Stimulated activated CD4-positive, alpha-beta T cell treated with anti-CD3 and anti-CD28 coated beads, Interleukin-1b, Interleukin-23, amount 100 ng/mL, for 24 hours (primary cell): ENCODE measurements around the gene SPRY4.
"Not testable (repeated sequence)": the region's sequence is repeated elsewhere in the genome, so short reads cannot be mapped to it uniquely, and the experiment has no call there.

Experiments
- DNase-seq, 4 experiments: peaks; one replicate each; pipeline ENCODE4 v3.0.0-alpha.2; 2020; ENCODE audit warnings: low read depth in 4 of 4, low spot score in 1 of 4

SPRY4 gene, protein sequence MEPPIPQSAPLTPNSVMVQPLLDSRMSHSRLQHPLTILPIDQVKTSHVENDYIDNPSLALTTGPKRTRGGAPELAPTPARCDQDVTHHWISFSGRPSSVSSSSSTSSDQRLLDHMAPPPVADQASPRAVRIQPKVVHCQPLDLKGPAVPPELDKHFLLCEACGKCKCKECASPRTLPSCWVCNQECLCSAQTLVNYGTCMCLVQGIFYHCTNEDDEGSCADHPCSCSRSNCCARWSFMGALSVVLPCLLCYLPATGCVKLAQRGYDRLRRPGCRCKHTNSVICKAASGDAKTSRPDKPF

DNA sequence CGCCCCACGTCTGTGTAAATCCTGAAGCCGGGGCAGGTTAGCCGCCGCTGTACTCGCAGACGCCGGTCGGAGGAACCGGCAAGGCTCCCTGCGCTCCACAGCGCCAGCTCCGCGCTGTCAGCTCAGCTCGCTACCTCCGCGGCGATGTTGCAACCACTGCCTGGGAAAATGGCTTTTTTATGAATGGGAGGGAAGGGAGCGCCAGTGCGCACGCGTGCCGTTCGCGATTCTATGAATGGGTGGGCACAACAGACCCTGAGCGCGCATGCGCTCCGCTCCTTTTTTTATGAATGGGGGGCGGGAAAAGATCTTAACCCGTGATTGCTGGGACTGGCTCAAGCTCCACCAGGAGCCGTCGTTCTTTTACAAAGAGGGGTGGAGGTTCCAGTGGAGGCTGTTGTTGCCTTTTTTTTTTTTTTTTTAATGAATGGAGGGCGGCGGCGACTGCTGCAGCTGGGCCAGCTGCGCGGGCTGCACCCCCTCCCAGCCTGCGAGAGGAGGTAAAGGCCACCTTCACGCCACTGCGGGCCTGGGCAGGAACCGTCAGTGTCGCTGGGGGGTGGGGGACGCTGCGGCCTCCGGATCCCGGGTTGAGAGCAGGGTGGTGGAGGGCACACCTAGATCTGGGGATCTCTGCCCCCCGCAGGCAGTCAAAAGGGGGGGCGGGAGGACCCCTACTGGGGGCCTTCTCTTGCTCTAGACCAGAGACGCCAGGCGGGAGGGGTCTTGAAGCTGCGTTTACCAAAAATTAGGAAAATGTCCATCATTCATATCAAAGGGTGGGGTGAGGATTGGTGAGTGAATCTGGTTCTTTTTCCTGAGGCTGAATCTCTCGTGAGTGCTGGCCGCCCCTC lies at the start of gene SPRY4:
Gene SPRY4 (minus strand): TSS at position 151 of the 854 bp plus-strand sequence. CDS start 9,913 bp downstream, outside the sequence.
- DNase-seq: peak; percentile 65 to 82 (median 78)

DNA sequence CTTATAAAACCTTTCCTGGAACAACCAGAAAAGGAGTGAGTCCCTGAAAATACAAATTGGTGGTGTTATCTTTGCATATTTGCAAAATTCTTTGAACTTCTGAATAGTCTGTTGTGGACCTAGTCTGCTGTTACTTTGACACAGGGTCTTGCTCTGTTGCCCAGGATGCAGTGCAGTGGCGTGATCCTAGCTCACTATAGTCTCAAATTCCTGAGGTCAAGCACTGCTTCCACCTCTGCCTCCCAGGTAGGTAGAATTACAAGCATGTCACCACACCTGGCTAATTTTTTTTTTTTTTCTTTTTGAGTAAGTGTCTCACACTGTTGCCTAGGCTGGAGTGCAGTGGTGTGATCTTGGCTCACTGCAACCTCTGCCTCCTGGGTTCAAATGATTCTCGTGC lies 43.7 kb upstream of the SPRY4 start:
- DNase-seq: no peak

DNA sequence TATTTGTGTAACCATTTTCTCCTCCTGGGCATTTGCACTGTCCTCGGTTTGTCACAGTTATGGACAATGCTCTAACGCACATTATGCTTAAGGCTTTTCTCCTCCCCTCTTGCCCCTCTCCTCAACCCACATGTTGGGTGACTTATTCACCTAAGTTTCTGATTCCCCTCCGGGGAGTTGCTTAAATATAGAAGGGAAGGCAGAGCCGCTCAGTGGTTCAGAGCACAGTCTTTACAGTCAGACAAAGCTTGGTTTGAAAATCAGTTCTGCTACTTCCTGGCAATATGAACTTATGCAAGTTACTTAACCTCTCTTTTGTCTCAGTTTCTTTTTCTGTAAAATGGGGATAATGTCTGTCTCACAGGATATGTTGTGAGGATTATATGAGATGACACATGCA lies 41.2 kb upstream of the SPRY4 start:
- no peak for DNase-seq

DNA sequence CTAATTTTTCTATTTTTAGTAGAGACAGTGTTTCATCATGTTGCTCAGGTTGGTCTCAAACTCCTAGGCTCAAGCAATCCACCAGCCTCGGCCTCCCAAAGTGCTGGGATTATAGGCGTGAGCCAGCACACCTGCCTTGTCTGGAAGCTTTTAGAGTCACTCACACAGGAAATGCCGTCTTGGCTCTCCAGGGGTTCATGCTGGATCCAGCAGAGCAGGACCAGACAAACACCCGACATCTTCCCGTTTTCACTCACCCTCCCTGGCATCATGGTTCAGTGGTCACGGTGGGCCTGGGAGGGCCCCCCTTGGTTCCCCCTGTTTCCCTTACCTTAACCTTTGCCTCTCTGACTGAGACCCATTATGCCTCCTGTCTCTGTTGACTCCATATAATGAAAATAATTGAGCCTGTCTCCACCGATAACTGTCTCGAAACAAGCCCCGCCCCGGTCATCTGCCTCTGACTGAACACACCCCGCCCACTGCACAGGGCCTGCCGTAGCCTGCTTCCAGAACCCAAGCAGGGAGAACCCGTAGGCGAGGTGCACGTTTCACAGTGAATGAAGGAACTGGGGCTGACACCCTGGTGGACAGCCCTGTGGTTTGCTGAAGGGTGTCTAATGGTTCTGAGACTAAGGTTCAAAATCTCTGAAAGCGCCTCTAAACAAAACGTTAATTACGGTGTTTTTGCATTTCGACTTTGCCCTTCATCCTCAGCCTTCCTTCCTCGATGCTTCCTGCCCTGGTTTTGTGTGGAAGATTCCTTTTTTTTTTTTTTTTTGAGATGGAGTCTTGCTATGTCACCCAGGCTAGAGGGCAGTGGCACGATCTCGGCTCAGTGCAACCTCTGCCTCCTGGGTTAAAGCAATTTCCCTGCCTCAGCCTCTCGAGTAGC lies 39.7 kb upstream of the SPRY4 start:
- no peak for DNase-seq

DNA sequence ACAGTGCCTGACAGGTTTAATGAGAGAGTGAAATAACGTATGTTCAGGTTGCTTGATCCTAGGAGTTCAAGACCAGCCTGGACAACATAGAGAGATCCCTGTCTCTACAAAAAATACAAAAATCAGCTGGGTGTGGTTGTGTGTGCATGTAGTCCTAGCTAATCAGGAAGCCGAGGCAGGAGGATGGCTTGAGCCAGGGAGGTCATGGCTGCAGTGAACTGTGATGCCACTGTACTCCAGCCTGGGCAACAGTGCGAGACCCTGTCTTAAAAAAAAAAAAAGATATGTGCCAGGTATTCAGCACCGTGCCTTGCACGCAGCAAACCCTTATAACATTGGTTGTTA lies 38.8 kb upstream of the SPRY4 start:
- no peak for DNase-seq

DNA sequence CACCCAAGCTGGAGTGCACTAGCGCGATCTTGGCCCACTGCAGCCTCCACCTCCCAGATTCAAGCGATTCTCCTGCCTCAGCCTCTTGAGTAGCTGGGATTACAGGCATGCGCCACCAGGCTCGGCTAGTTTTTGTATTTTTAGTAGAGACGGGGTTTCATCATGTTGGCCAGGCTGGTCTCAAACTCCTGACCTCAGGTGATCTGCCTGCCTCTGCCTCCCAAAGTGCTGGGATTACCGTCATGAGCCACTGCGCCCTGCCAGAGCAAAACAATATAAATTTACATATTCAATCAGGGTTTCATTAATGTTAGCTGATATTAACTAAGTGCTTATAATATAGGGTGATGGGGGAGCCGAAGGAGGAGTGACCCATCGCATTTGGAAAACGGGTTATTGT lies 37.4 kb upstream of the SPRY4 start:
- DNase-seq: not testable (repeated sequence)

DNA sequence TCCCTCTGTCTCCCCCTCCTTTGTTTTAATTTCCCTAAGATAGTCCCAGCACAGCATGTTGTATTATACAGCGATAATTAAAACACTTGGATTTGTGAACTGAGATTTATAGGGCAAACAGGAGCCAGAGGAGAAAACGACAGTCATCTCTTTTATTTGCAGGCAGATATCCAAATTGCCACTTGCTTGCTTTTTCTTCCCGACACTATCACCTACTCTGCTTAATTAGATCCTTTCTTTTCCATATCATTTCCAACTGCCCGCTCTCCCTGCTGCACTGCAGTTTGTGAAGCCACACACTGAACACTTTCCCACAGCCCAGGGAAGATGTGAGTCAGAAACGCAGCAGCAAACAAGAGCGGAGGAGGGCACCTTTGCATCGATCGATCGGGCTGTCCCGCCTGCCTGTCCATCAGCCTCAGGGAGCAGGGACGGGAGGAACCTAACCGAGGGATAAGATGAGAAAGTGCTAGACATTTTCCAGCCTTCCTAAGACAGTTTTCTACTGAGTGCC lies 35.8 kb upstream of the SPRY4 start:
- DNase-seq: no peak

DNA sequence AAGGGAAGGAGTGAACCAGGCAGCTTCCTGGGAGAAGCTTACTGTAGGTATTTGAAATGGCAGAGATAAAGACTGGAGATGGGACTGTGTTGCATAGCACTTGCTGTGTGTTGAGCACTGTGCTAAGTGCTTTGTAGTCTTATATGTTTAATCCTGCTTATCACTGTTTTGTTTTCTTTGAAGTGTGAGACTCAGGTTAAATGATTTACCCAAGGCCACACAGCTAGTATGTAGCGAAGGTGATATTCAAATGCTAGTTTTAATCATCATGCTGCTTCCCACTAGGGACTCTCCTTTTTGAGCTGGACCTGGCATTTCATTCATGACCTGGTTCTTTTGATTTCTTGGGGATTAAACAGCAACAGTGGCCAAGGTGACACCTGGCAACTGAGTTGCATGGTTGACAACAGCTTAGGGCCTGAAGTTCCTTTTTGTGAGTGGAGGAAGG lies 35.3 kb upstream of the SPRY4 start:
- DNase-seq: no peak

DNA sequence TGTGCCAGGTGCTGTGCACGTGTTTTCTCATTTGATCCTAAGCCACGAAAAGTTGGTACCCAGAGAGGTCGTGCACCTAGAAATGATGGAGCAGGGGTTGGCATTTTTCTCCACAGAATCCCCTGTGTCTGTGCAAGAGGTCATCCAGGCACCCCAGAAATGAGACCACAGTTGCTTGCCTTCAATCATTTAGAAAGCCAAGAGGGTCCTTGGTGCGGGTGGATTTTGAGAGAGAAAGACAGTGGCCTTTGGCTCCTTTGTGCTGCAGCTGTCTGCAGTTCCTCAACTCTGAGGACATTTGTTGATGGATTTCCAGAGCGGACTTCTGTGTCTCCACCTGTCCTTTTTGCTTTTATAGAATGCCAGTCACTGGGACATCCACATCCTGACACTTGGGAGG lies 33.8 kb upstream of the SPRY4 start:
- no peak for DNase-seq

DNA sequence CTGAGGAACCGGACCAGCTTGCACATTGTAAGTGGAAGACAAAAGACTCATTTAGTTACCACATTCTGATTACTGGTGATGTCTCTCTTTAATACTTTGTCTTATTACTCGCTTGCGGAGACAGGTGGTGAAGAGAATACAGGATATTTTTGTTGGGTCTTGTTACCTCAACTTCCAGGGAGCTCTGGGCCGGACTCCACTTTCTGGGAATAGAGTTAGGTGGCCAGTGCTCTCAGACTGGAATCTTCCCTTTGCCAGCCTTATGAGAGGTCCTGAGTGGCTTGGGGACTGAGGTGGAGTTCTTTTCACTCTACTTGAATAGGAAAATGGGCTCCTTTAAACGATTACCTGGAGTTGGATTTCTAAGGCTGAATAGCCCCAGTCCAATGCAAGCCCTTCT lies 33.3 kb upstream of the SPRY4 start:
- DNase-seq: no peak

DNA sequence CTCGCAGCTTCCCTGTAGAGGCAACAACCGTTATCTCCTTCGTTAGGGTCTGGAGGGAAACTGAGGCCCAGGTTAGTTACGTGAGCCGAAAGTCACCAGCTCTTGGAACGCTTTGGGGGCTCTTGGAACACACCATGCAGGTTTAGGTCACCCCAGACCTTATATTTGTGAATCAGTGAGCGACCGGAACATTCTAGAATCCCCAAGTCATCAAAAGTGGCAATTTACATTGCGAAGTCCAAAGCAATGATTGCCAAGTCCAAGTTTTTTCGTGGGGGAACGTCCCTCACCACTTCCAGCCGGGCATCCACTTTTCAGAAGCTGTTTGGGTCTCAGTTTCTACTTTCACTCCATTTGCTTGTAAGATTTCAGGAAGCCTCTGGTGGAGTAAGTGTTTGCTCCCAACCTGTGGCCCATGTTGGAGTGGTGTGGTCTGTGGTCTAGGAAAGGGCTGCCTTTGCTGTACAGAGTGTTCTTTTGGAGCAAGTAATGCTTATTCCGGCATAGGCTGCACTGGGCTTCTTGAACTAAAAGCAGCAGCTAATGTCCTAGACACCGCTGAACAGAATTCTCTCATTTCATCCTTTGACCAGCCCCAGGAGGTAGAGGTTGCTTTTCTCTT lies 32.8 kb upstream of the SPRY4 start:
- peak in 1 of 4 experiments; percentile 4 for DNase-seq

DNA sequence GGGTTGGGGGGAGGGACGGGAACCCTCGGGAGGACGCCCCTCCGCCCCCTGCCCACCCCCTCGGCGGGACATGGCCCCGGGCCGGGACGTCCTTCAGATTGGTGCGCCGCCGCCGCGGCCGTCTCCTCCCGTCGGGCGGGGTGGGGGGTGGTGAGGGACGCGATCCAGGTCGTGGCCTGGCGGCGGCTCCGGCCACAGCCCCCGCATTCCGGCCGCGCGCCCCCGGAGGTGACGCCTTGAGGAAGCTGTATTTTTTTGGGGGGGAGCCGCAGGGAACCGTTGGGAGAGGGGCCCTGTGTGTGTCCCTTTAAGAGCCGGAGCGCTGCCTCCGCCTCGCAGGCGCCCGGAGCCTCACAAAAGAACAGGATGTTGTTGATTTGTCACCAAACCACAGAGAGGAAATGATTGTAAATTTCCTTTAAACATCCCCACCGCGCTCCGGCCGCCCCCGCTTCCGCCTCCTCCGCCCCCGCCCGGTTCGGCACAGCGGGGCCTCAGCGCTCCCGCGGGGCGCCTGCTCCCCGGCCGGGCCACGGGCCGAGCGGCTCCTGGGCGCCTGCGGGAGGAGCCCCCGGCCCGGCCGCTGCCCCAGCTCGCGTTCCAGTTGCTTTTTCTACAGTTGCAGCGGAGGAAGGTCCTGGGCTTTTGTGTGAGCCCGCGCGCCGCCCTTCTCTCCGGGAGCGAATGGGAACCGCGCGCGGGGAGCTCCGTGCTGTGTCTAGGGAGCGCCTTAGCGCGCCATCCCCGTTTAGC lies 32.1 kb upstream of the SPRY4 start:
- peak; percentile 76 to 87 (median 81) for DNase-seq

DNA sequence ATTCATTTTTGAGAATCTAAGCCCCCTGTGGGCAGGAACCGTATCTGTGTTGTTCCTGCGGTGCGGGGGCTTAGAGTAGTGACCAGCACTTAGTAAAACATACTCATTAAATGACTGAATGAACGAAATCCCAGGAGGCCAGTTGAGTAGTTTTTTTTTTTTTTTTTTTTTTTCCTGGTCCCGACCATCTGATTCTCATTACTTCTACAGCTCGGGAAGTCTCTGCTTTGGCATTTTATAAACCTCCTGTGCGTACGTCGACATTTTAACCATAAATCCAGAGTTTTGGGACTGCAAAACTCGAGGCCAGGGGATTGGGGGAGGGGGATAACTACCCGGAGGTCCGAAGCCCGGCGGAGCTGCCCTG lies 31.5 kb upstream of the SPRY4 start:
- DNase-seq: no peak

DNA sequence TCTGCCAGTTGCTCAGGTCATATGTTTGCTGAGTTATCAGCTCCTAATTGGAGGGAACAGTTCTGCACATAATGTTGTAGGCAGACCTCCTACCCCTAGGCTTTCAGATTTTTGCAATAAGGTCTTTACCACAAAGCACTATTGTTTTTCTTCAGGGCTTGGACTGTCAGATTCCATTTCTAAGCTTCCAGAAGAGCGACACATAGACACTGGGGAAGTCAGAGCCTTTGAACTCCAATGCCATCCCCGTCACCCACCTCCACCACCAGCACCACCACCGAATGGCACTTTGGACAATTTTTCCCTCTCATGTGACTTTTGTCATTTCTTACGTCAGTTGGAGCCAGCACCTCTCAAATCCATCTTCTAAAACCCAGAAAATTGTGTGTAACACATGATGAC lies 28.3 kb upstream of the SPRY4 start:
- DNase-seq: no peak

DNA sequence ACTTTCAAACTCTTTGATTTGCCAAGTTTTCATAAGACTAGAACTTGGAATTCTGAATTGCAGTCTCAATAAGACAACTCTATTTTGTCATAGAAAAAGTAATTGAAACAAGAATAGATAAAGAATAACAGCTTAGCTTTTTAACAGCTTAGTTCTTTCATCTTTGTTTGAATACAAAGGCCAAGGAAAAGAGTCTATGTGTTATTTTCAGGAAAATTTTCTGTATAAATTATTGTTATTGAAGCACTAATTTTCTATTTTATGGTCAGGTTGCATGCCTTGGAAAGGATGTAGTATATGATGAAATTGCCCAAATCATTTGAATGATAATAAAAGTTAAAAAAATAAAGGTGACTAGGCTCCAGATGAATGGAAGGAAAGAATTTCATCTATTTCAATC lies 25.2 kb upstream of the SPRY4 start:
- DNase-seq: no peak

DNA sequence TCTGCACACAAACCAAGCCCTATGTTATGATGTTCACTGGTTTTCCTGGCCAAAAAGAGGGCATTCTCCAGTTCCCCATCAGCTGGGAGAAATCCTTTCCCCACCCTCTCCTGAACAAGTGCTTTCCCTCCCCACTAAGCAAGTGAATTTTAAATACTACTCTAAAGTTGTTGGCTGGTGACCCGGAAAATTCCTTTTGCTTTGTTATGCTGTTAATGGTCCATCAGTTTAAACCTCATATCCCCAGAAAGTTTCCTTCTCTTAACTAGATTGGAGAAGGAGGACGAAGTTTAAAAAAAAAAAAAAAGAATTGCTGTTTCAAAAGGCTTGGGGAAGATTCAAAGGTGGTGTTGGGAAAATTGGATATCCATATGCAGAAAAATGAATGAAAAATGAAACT lies 21.9 kb upstream of the SPRY4 start:
- DNase-seq: no peak

DNA sequence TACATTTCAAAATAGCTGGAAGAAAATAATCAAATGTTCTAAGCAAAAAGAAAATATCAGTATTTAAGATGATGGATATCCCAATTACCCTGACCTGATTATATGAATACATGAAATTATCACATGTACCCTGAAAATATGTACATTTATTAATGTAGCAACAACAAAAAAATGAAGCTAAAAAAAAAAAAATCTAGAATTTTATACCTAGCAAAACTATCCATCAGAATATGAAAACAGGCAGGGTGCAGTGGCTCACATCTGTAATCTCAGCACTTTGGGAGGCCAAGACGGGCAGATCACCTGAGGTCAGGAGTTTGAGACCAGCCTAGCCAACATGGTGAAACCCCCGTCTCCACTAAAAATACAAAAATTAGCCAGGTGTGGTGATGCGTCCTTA lies 20.1 kb upstream of the SPRY4 start:
- not testable (repeated sequence) for DNase-seq

DNA sequence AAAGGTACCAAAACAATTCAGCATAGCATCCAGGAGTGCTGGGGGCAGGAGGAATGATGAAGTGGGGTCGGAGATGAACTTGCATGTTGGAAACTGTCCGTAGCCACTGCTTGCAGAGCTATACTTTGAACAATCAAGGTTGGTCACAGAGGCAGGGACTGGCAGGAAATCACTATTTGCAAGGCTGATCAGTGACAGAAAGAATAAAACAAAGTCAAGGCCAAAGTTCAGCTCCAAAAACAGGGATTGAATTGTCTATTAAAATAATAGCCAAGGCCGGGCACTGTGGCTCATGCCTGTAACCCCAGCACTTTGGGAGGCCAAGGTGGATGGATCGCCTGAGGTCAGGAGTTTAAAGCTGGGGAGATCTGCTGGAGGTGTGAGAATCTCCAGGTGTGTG lies 18.7 kb upstream of the SPRY4 start:
- DNase-seq: no peak

DNA sequence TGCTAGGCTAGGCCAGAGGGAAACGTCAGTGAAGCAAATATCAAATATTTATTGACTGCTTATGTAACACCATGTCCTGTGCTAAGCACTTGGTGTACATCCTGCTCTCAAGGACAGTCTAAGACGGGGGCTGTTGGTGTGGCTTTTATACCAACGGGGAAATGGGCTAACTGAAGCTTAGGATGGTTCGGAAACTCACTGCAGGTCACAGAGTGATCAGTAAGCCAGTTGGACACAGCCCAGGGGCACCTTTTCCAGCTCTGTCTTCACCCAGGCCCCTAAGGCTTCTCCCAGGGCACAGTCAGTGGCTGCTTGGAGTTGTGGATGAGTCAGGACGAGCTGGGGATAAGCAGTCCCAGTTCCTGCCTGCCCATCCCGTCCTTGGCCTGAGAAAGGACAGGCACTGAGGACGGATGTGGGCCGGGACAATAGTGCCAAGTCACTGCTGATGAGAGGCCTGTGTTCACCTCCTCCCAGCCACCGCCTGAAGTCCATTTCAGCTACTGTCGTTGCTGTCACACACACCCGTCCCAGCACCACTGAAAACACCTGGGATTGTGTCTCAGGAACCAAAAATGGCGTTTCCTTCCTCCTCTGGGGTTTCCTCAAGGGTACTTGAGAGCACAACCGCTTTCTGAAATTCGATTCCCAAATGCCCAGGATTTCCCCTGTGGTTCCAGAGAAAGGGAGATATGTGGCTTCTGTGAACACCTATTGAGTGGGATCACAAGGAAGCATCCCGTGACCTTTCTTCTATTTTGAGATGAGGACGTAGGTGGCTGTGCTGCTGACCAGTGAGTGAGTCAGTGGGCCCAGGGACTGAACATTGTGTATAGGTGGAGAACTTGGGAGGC lies 17.5 kb upstream of the SPRY4 start:
- DNase-seq: no peak
